ENCODE results near the gene PMEL.

The PMEL gene

GRCh38 chr12:55966408-55967281, 803 bp upstream of the PMEL start, which contains the start of gene CDK2:
Gene CDK2 (plus strand): TSS chr12:55966830. CDS start chr12:55967009, 179 bp downstream.
- TF ChIP-seq ZFX (IDR thresholded peaks at IDR 0.05) (no peak), CTCF (conservative IDR thresholded peaks at IDR 0.05) (no peak)

GRCh38 chr12:55965240-55965639, 602 bp downstream of the PMEL start:
- no peak overlapping the region for H3K27ac ChIP-seq
- no peak for TF ChIP-seq ZFX (IDR thresholded peaks at IDR 0.05)
- no peak for TF ChIP-seq CTCF (conservative IDR thresholded peaks at IDR 0.05)

More at GRCh38 chr12:55966408-55967281, 803 bp upstream of the PMEL start, which contains the start of gene CDK2:
- H3K27ac ChIP-seq, result peak within 1 kb of the TSS; percentile 81

- TF ChIP-seq CTCF (conservative IDR thresholded peaks at IDR 0.05) (no peak), ZFX (IDR thresholded peaks at IDR 0.05) (no peak)
- H3K27ac ChIP-seq, result no peak overlapping the region
These were observed 2.1 kb downstream of the PMEL start for GRCh38 chr12:55963760-55964159.

- no peak for TF ChIP-seq CTCF (conservative IDR thresholded peaks at IDR 0.05)
- TF ChIP-seq ZFX (IDR thresholded peaks at IDR 0.05), result no peak
- H3K27ac ChIP-seq, result peak overlapping the region; percentile 56
These were observed 8.6 kb downstream of the PMEL start for GRCh38 chr12:55957106-55957859.

GRCh38 chr12:55955800-55956508, 9.9 kb downstream of the PMEL start:
- H3K27ac ChIP-seq, result peak overlapping the region; percentile 20
- TF ChIP-seq CTCF (conservative IDR thresholded peaks at IDR 0.05) (no peak; the same call in 1 of the 2 replicates), ZFX (IDR thresholded peaks at IDR 0.05) (no peak)

- peak overlapping the region; percentile 20 for H3K27ac ChIP-seq
- TF ChIP-seq CTCF (conservative IDR thresholded peaks at IDR 0.05) (no peak), ZFX (IDR thresholded peaks at IDR 0.05) (no peak)
These were observed 10.5 kb downstream of the PMEL start for GRCh38 chr12:55955344-55955743.
